H1 (cell line): ENCODE measurements around the gene SDSL. TPM values are rescaled to one million over a fixed set of nuclear protein-coding genes. Genes with fewer than 3 reads are reported as not detected.
A peak's percentile ranks its signal among the peaks of the same experiment; 100 is the strongest.

Experiments used
- CTCF ChIA-PET: fragments of 300-600 bp; sonication (Branson Sonifier 250); formaldehyde crosslinking; loops from one replicate; lab custom pipeline; 2021; ENCODE audit not compliant: partially characterized antibody; lab: Charles Lee
- POLR2A ChIA-PET: fragments of 300-600 bp; sonication (Branson Sonifier 250); formaldehyde crosslinking; loops from one replicate; lab custom pipeline; 2021; ENCODE audit warnings: inconsistent platforms; ENCODE audit not compliant: partially characterized antibody; lab: Charles Lee
- DNase-seq, 2 experiments: peaks; one replicate each; pipeline versions ENCODE4 v3.0.0 to v3.0.0-alpha.2; 2010 to 2022; ENCODE audit warnings: low spot score in 2 of 2, low read depth in 1 of 2, mixed read lengths in 1 of 2
- FAIRE-seq: peaks from 2 replicates; lab custom pipeline; 2011; peaks lifted over from hg19 to GRCh38; lab: Jason Lieb, UNC
- H2AFZ ChIP-seq: 2 replicates; pipeline ENCODE4 v1.8.1; 2012; ENCODE audit warnings: low read length, inconsistent platforms
- H2AK5ac ChIP-seq: 2 replicates; pipeline ENCODE4 v1.6.1; 2013; ENCODE audit warnings: low read depth, low read length
- H2BK120ac ChIP-seq: replicated peaks from 2 replicates; pipeline ENCODE3; 2013; ENCODE audit warnings: low read depth, low read length, inconsistent platforms
- H2BK12ac ChIP-seq: 2 replicates; pipeline ENCODE4 v1.6.1; 2013; ENCODE audit warnings: low read depth, low read length
- H2BK15ac ChIP-seq: 2 replicates; pipeline ENCODE4 v1.6.1; 2013; ENCODE audit warnings: low read length
- H2BK20ac ChIP-seq: 2 replicates; pipeline ENCODE4 v1.6.1; 2013; ENCODE audit warnings: low read length
- H2BK5ac ChIP-seq: 2 replicates; pipeline ENCODE4 v1.6.1; 2013; ENCODE audit warnings: low read depth, low read length
- H3K14ac ChIP-seq: 2 replicates; pipeline ENCODE4 v1.6.1; 2013; ENCODE audit warnings: inconsistent platforms; ENCODE audit not compliant: insufficient read length
- H3K18ac ChIP-seq: 2 replicates; pipeline ENCODE4 v1.6.1; 2013; ENCODE audit warnings: low read length; ENCODE audit errors: extremely low read depth
- H3K23ac ChIP-seq: 2 replicates; pipeline ENCODE4 v1.6.1; 2013; ENCODE audit warnings: inconsistent platforms; ENCODE audit not compliant: insufficient read length
- H3K23me2 ChIP-seq: 2 replicates; pipeline ENCODE4 v1.6.1; 2013; ENCODE audit warnings: low read depth, low read length
- H3K27ac ChIP-seq: 2 replicates; pipeline ENCODE4 v1.6.1; 2011; ENCODE audit warnings: low read depth, low read length, inconsistent platforms
- H3K27me3 ChIP-seq, 4 experiments: replicated peaks in 1 of 4; 1 replicate in 1 of 4; 2 replicates in 3 of 4; pipeline versions ENCODE4 v1.6.1 to v1.8.1; 2011 to 2013; ENCODE audit warnings: low read length in 3 of 4, mild to moderate bottlenecking in 3 of 4, inconsistent platforms in 2 of 4, mixed read lengths in 2 of 4, moderate library complexity in 1 of 4; ENCODE audit not compliant: control insufficient read depth in 3 of 4, insufficient read depth in 3 of 4; ENCODE audit errors: extremely low read depth in 1 of 4
- H3K36me3 ChIP-seq, 4 experiments: 2 replicates each; pipeline versions ENCODE4 v1.6.1 to v1.8.1; 2011 to 2013; ENCODE audit warnings: mild to moderate bottlenecking in 4 of 4, low read length in 3 of 4, moderate library complexity in 2 of 4, control low read depth in 1 of 4, inconsistent platforms in 1 of 4; ENCODE audit not compliant: insufficient read depth in 4 of 4, control insufficient read depth in 2 of 4
- H3K4ac ChIP-seq: replicated peaks from 2 replicates; pipeline ENCODE3; 2013; ENCODE audit warnings: low read length, low read depth, mixed read lengths, inconsistent platforms; ENCODE audit not compliant: insufficient read length
- H3K4me1 ChIP-seq, 4 experiments: replicated peaks in 1 of 4; 1 replicate in 1 of 4; 2 replicates in 3 of 4; pipeline versions ENCODE4 v1.6.1 to v1.8.1; 2011 to 2013; ENCODE audit warnings: low read length in 3 of 4, inconsistent platforms in 2 of 4, mixed read lengths in 1 of 4; ENCODE audit not compliant: insufficient read depth in 4 of 4, control insufficient read depth in 3 of 4
- H3K4me2 ChIP-seq, 2 experiments: 2 replicates each; pipeline versions ENCODE4 v1.6.1 to v1.8.1; 2011 to 2013; ENCODE audit warnings: low read depth in 2 of 2, low read length in 2 of 2, control low read depth in 1 of 2, inconsistent platforms in 1 of 2, mild to moderate bottlenecking in 1 of 2; ENCODE audit not compliant: insufficient read depth in 1 of 2
- H3K4me3 ChIP-seq, 4 experiments: fragments of 200-600, 300-600 bp in 1 of 4; sonication (generic), shearing (Covaris generic), sonication (Bioruptor Twin) in 1 of 4; 2 replicates each; pipeline versions ENCODE4 v1.5.1 to v1.8.1; 2011 to 2016; ENCODE audit warnings: low read length in 4 of 4, low read depth in 3 of 4, control low read depth in 2 of 4, inconsistent platforms in 2 of 4, mild to moderate bottlenecking in 2 of 4, mixed read lengths in 1 of 4, moderate library complexity in 1 of 4; ENCODE audit not compliant: insufficient read depth in 2 of 4; ENCODE audit errors: extremely low read depth in 1 of 4
- H3K56ac ChIP-seq: replicated peaks from 2 replicates; pipeline ENCODE3; 2013; ENCODE audit warnings: low read depth, mild to moderate bottlenecking, mixed read lengths, low read length, inconsistent platforms; ENCODE audit not compliant: insufficient read length
- H3K79me1 ChIP-seq: 2 replicates; pipeline ENCODE4 v1.6.1; 2013; ENCODE audit warnings: low read depth, low read length, control low read depth
- H3K79me2 ChIP-seq, 2 experiments: 2 replicates each; pipeline versions ENCODE4 v1.6.1 to v1.8.1; 2012 to 2013; ENCODE audit warnings: low read length in 2 of 2, mild to moderate bottlenecking in 2 of 2, inconsistent platforms in 1 of 2; ENCODE audit not compliant: insufficient read depth in 2 of 2, control insufficient read depth in 1 of 2
- H3K9ac ChIP-seq, 4 experiments: replicated peaks in 1 of 4; 1 replicate in 1 of 4; 2 replicates in 3 of 4; pipeline versions ENCODE4 v1.6.1 to v1.8.1; 2011 to 2013; ENCODE audit warnings: low read depth in 3 of 4, low read length in 3 of 4, control low read depth in 2 of 4, mild to moderate bottlenecking in 2 of 4, moderate library complexity in 2 of 4, inconsistent platforms in 1 of 4; ENCODE audit errors: extremely low read depth in 1 of 4
- H3K9me3 ChIP-seq, 2 experiments: 2 replicates each; pipeline versions ENCODE4 v1.6.1 to v1.8.1; 2012 to 2013; ENCODE audit warnings: mild to moderate bottlenecking in 2 of 2, moderate library complexity in 2 of 2, control low read depth in 1 of 2, inconsistent platforms in 1 of 2, low read depth in 1 of 2, low read length in 1 of 2, mixed read lengths in 1 of 2; ENCODE audit not compliant: insufficient read depth in 2 of 2
- H4K20me1 ChIP-seq, 2 experiments: replicated peaks in 1 of 2; 2 replicates each; pipeline versions ENCODE3 to v1.8.1; 2011 to 2013; ENCODE audit warnings: inconsistent platforms in 2 of 2, low read length in 2 of 2, mild to moderate bottlenecking in 1 of 2; ENCODE audit not compliant: insufficient read depth in 2 of 2, control insufficient read depth in 1 of 2
- H4K5ac ChIP-seq: 2 replicates; pipeline ENCODE4 v1.6.1; 2013; ENCODE audit warnings: low read length, low read depth, mixed read lengths, inconsistent platforms; ENCODE audit not compliant: insufficient read length
- H4K8ac ChIP-seq: 2 replicates; pipeline ENCODE4 v1.8.0; 2013; ENCODE audit warnings: mild to moderate bottlenecking, moderate library complexity, low read length, inconsistent platforms; ENCODE audit not compliant: insufficient read depth; ENCODE audit errors: extremely low read depth
- H4K91ac ChIP-seq: replicated peaks from 2 replicates; pipeline ENCODE3; 2013; ENCODE audit warnings: low read length, mixed read lengths, inconsistent platforms; ENCODE audit not compliant: insufficient read length
- BRCA1 ChIP-seq: IDR thresholded peaks from 2 replicates; pipeline ENCODE4 v1.6.1; 2012; ENCODE audit warnings: low read depth, low read length, improper control_type of control experiment
- CBX8 ChIP-seq: fragments of 300-800, 300-1000 bp; sonication (generic); IDR thresholded peaks from 2 replicates; pipeline ENCODE4 v1.7.1; 2016; ENCODE audit warnings: low read depth, low read length, borderline replicate concordance
- CHD1 ChIP-seq: IDR thresholded peaks from 2 replicates; pipeline ENCODE4 v1.6.1; 2012; ENCODE audit warnings: low read depth, low read length, improper control_type of control experiment
- MAFK ChIP-seq: IDR thresholded peaks from 2 replicates; pipeline ENCODE4 v1.6.1; 2012; ENCODE audit warnings: low read depth, mild to moderate bottlenecking, improper control_type of control experiment, low read length
- MAX ChIP-seq: IDR thresholded peaks from 2 replicates; pipeline ENCODE4 v1.6.1; 2012; ENCODE audit warnings: inconsistent platforms
- RXRA ChIP-seq: IDR thresholded peaks from 2 replicates; pipeline ENCODE4 v1.6.1; 2011; ENCODE audit warnings: low read depth, mild to moderate bottlenecking, low read length, moderate library complexity; ENCODE audit not compliant: insufficient read depth
- TAF1 ChIP-seq: IDR thresholded peaks from 2 replicates; pipeline ENCODE4 v1.6.1; 2011; ENCODE audit warnings: mild to moderate bottlenecking, low read depth, low read length
- WGBS, 2 experiments: shearing (Covaris generic) in 1 of 2; methylation state at CpG; one replicate each; pipeline versions ENCODE4 v1.1.6 to v1.1.7; 2013 to 2015; ENCODE audit warnings: low lambda C conversion rate in 2 of 2, mixed read lengths in 2 of 2, inconsistent platforms in 1 of 2, low coverage in 1 of 2, missing lambda C conversion rate in 1 of 2; ENCODE audit not compliant: insufficient replicate concordance in 2 of 2, insufficient coverage in 1 of 2, insufficient read length in 1 of 2; ENCODE audit errors: extremely low coverage in 1 of 2, missing lambda C conversion rate in 1 of 2; 5-methylcytosine and 5-hydroxymethylcytosine counted together
- polyA plus RNA-seq, 7 experiments: library from polyadenylated mRNA; depleted of rRNA in 3 of 7; stranded (reverse) in 5 of 7; unstranded in 2 of 7; fragments of >200 nt in 5 of 7; fragments of 200-250 nt in 2 of 7; gene quantifications; 1 replicate in 5 of 7; 2 replicates in 1 of 7; 4 replicates in 1 of 7; pipeline versions ENCODE4 v1.2.1 to v1.2.3, GENCODE V29; 2011 to 2013; ENCODE audit warnings: missing spikeins in 2 of 7, mixed read lengths in 2 of 7
- total RNA-seq: library from RNA; stranded (reverse); fragmentation: NEBNext Ultra II Directional; extraction: Animal tissue kit (Norgen Biotek cat#: 25700); gene quantifications from 2 replicates; pipeline ENCODE4 v1.2.1, GENCODE V29; 2021

The SDSL gene
- total and polyA plus RNA-seq, 2 of the 8 experiments (the other 6 are each of a cell fraction or from before 2014, with no cell fraction given) = 0.69 to 1.3 TPM

GRCh38 chr12:113466454-113467141, 44.4 kb downstream of the SDSL start:
- H2AFZ ChIP-seq = no peak overlapping the region
- no peak overlapping the region for H3K14ac ChIP-seq
- H2BK15ac ChIP-seq = peak overlapping the region; percentile 98
- no peak overlapping the region for H3K27ac ChIP-seq
- peak overlapping the region; percentile 16; the same call in 1 of the 2 replicates for H2BK20ac ChIP-seq
- 9% methylated on average over 25 of the region's 26 CpGs; no CpG with 5 or more reads in 1 of the 2 experiments for WGBS, 2 experiments
- H3K9ac ChIP-seq = peak overlapping the region in 1 of 4 experiments; percentile 26; a peak in 2 of 7 replicates
- peak overlapping the region; percentile 93 to 97 for H3K4me2 ChIP-seq
- H3K4me1 ChIP-seq = peaks cover 4 to 75% (median 52%) of the 10 kb centered on the region in 4 experiments
- peak overlapping the region; percentile 100 for H2BK12ac ChIP-seq
- FAIRE-seq (no peak), DNase-seq (peak in 1 of 2 experiments; percentile 70)
- no peak overlapping the region for H3K56ac ChIP-seq
- peaks cover 17 to 34% of the 10 kb centered on the region in 2 experiments for H4K20me1 ChIP-seq
- peak overlapping the region; percentile 96 for H3K4ac ChIP-seq
- peaks cover 15% of the 10 kb centered on the region; the same call in 1 of the 2 replicates for H3K23me2 ChIP-seq
- ChIA-PET POLR2A (interaction anchor here (1.3 to 2.5 kb wide), 2 partner anchors 8 to 12 kb away, joined by 6 to 14 read pairs; no protein-coding TSS in a partner anchor), CTCF (interaction anchor here (0.7 to 1.5 kb wide), 6 partner anchors 8 to 353 kb away, joined by 3 to 5 read pairs (median 3); no protein-coding TSS in a partner anchor)
- peak overlapping the region; percentile 6 for H4K5ac ChIP-seq
- H3K36me3 ChIP-seq = peaks cover 3 to 78% (median 7%) of the 10 kb centered on the region in 4 experiments; a peak in 5 of 8 replicates
- peaks cover 92 to 96% (median 94%) of the 10 kb centered on the region in 4 experiments for H3K27me3 ChIP-seq
- H3K18ac ChIP-seq = peak overlapping the region; percentile 91
- H2AK5ac ChIP-seq = peak overlapping the region; percentile 100
- H3K9me3 ChIP-seq = no peaks in the 10 kb centered on the region
- H3K4me3 ChIP-seq = peak overlapping the region; percentile 1 to 66 (median 60); a peak in 7 of 8 replicates
- H4K91ac ChIP-seq = peak overlapping the region; percentile 63
- H4K8ac ChIP-seq = no peak overlapping the region; the same call in 1 of the 2 replicates
- H3K79me2 ChIP-seq = no peaks in the 10 kb centered on the region
- peak overlapping the region; percentile 28; the same call in 1 of the 2 replicates for H2BK5ac ChIP-seq
- H2BK120ac ChIP-seq = peak overlapping the region; percentile 52
- no peaks in the 10 kb centered on the region for H3K79me1 ChIP-seq
- H3K23ac ChIP-seq = peak overlapping the region; percentile 83
- no peak for TF ChIP-seq CHD1
- TF ChIP-seq TAF1 = no peak
- 0 out of 2 replicates have a peak, but pooled peaks have one; percentile 80 for TF ChIP-seq CBX8
- TF ChIP-seq RXRA = no peak
- TF ChIP-seq MAX = peak; percentile 88
- no peak for TF ChIP-seq BRCA1
- no peak for TF ChIP-seq MAFK
